Progenitor cell of endocrine pancreas (in vitro differentiated cells): ENCODE results near the gene UGCG. TPM values are rescaled to one million over a fixed set of nuclear protein-coding genes. Genes with fewer than 3 reads are reported as not detected.

ENCODE experiments used
- DNase-seq: peaks from one replicate; pipeline ENCODE4 v3.0.0; 2021; ENCODE audit warnings: low spot score; ENCODE audit not compliant: unreplicated experiment
- H3K27ac Mint-ChIP-seq: 2 replicates; pipeline ENCODE4 v1.8.0; 2021; ENCODE audit warnings: mild to moderate bottlenecking, moderate library complexity, mixed read lengths
- H3K27me3 Mint-ChIP-seq: 2 replicates; pipeline ENCODE4 v1.8.0; 2021; ENCODE audit warnings: mixed read lengths
- H3K36me3 Mint-ChIP-seq: 2 replicates; pipeline ENCODE4 v1.8.0; 2022; ENCODE audit warnings: mixed read lengths; ENCODE audit not compliant: insufficient read depth
- H3K4me1 Mint-ChIP-seq: 2 replicates; pipeline ENCODE4 v1.8.0; 2021; ENCODE audit warnings: low read depth, mixed read lengths
- H3K4me3 Mint-ChIP-seq: 2 replicates; pipeline ENCODE4 v1.8.0; 2021; ENCODE audit warnings: low read depth, mild to moderate bottlenecking, moderate library complexity, mixed read lengths
- H3K9me3 Mint-ChIP-seq: 2 replicates; pipeline ENCODE4 v1.8.0; 2021; ENCODE audit warnings: low read depth, mixed read lengths
- total RNA-seq: library from RNA; stranded (reverse); gene quantifications from 2 replicates; pipeline ENCODE4 v1.2.1, GENCODE V29; 2021
- TF ChIP-seq, protein P1 (sequence below): fragments of 200-600 bp; sonication (generic); IDR thresholded peaks from one replicate; pipeline ENCODE4 v1.5.0; 2021; ENCODE audit warnings: antibody characterized with exemption, mild to moderate bottlenecking; ENCODE audit not compliant: unreplicated experiment

UGCG gene
- total RNA-seq, 1 donor from 2014 or later: 26.8 TPM

DNA sequence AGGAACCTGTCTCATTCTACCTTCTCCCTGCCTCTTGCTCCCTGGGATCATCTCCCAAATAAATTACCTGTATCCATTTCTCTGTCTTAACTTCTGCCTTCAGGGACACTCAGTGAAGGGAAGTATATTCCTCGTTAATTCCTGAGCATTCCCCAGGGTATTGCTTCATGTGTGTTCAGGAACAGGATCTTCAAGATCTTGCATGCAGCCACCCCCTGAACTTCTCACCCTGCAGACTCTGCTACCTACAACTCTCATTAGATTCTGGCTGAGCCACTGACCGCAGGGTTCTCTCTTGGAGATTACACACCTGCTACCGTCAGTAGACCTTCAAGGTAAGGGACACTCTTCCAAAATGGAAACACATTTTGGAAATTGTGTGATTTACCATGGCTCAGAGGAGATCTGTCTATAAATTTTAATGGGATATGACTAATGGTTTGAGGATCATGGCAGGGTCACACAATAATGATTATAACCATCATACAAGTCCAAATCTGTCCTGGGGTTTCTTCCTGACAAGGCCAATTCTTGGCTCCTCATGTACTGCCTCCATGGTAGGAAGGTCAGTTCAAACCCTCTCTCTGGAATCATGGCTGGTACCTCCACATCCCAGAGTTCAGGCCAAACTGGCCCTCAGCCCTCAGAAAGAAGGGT, 38.9 kb upstream of the UGCG start:
- H3K36me3 Mint-ChIP-seq: no peaks in the 10 kb centered on the region
- peaks cover 5% of the 10 kb centered on the region for H3K9me3 Mint-ChIP-seq
- TF ChIP-seq, protein P1, sequence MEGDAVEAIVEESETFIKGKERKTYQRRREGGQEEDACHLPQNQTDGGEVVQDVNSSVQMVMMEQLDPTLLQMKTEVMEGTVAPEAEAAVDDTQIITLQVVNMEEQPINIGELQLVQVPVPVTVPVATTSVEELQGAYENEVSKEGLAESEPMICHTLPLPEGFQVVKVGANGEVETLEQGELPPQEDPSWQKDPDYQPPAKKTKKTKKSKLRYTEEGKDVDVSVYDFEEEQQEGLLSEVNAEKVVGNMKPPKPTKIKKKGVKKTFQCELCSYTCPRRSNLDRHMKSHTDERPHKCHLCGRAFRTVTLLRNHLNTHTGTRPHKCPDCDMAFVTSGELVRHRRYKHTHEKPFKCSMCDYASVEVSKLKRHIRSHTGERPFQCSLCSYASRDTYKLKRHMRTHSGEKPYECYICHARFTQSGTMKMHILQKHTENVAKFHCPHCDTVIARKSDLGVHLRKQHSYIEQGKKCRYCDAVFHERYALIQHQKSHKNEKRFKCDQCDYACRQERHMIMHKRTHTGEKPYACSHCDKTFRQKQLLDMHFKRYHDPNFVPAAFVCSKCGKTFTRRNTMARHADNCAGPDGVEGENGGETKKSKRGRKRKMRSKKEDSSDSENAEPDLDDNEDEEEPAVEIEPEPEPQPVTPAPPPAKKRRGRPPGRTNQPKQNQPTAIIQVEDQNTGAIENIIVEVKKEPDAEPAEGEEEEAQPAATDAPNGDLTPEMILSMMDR: no peak
- no peak overlapping the region for H3K27ac Mint-ChIP-seq
- no peak overlapping the region for H3K4me3 Mint-ChIP-seq
- H3K27me3 Mint-ChIP-seq: no peaks in the 10 kb centered on the region
- DNase-seq: no peak
- H3K4me1 Mint-ChIP-seq: no peaks in the 10 kb centered on the region

DNA sequence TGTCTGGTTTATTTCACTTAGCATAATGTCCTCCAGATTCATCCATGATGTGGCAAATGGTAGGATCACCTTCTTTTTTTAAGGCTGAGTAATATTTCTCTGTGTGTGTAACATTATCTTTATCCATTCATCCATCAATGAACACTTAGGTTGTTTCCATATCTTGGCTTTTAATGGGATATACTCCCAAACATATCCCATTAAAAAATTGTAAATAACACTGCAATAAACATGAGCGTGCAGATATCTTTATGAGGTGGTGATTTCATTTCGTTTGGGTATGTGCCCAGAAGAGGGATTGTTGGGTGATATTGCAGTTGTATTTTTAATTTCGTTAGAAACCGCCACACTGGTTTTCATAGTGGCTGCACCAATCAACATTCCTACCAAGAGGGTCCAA, 36.2 kb upstream of the UGCG start:
- no peak overlapping the region for H3K4me3 Mint-ChIP-seq
- H3K27me3 Mint-ChIP-seq: no peaks in the 10 kb centered on the region
- TF ChIP-seq, protein P1: no peak
- H3K27ac Mint-ChIP-seq: no peak overlapping the region
- no peak for DNase-seq
- peaks cover 11% of the 10 kb centered on the region for H3K9me3 Mint-ChIP-seq
- H3K36me3 Mint-ChIP-seq: peaks cover 1% of the 10 kb centered on the region
- H3K4me1 Mint-ChIP-seq: no peaks in the 10 kb centered on the region

DNA sequence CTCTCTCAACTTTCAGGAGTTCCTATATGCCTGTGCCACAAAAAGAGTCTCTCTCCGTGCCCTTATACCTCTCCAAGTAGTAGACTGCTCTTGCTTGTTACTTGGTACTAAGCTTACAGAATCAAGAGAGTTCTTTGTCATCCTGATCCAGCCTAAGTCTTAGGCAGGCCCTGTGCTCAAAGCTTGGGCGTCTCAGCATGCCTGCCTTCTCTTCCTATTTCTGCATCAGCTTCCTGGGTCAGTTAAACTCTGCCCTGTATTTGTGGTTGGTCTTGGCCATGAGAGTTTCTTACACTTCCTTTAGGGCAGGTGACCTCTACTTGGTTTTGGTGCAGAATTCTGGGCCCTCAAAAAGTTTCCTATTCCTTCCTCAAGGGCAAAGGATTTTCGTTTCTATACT, 33.0 kb upstream of the UGCG start:
- Mint-ChIP-seq H3K36me3 (peaks cover 1% of the 10 kb centered on the region), H3K9me3 (peaks cover 12% of the 10 kb centered on the region), H3K4me3 (no peak overlapping the region), H3K27ac (no peak overlapping the region), H3K4me1 (no peaks in the 10 kb centered on the region), H3K27me3 (no peaks in the 10 kb centered on the region)
- no peak for DNase-seq
- TF ChIP-seq, protein P1: no peak

DNA sequence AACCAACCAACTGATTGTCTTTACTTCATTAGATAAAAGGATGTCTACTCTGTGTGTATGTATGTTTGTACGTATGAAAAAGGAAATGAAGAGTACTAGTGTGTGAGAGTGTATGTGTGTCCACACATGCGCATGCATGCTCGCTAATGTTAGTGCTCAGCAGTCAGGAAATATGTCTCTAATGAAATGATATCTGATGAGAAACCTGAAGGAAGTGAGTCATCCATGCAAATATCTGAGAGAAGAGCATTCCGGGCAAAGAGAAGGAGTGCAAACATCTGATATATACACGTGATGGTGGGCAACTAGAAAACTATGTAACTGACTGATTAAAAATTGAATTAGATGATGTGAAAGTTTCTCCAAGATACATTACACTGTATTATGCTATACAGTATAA, 29.6 kb upstream of the UGCG start:
- Mint-ChIP-seq H3K36me3 (peaks cover 2% of the 10 kb centered on the region), H3K27ac (no peak overlapping the region), H3K4me1 (peaks cover 14% of the 10 kb centered on the region), H3K27me3 (no peaks in the 10 kb centered on the region), H3K4me3 (no peak overlapping the region), H3K9me3 (peaks cover 14% of the 10 kb centered on the region)
- DNase-seq: no peak
- TF ChIP-seq, protein P1: no peak

DNA sequence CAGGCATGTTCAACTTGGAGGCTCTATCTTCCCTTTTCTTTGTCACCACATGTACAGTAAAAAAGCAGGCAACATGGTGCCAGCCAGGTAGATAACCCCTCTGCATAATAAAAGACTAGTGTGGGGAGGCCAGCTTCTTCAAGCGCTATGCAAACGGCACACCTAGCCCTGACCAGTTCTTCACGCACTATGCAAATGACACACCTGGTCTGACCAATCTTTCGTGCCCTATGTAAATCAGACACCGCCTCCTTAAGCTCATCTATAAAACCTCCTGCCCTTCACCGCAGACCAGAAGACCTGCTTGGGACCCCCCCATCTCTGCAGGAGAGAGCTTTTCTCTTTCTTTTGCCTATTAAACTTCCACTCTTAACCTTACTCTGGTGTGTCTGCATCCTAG, 28.1 kb upstream of the UGCG start:
- Mint-ChIP-seq H3K36me3 (peaks cover 1% of the 10 kb centered on the region), H3K4me1 (peaks cover 24% of the 10 kb centered on the region), H3K9me3 (peaks cover 6% of the 10 kb centered on the region), H3K27ac (no peak overlapping the region), H3K4me3 (no peak overlapping the region), H3K27me3 (no peaks in the 10 kb centered on the region)
- DNase-seq: no peak
- TF ChIP-seq, protein P1: no peak
